ENCODE data around the gene LBP.
"Not testable (repeated sequence)": the region's sequence is repeated elsewhere in the genome, so short reads cannot be mapped to it uniquely, and the experiment has no call there.

Gene LBP, protein sequence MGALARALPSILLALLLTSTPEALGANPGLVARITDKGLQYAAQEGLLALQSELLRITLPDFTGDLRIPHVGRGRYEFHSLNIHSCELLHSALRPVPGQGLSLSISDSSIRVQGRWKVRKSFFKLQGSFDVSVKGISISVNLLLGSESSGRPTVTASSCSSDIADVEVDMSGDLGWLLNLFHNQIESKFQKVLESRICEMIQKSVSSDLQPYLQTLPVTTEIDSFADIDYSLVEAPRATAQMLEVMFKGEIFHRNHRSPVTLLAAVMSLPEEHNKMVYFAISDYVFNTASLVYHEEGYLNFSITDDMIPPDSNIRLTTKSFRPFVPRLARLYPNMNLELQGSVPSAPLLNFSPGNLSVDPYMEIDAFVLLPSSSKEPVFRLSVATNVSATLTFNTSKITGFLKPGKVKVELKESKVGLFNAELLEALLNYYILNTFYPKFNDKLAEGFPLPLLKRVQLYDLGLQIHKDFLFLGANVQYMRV

DNA sequence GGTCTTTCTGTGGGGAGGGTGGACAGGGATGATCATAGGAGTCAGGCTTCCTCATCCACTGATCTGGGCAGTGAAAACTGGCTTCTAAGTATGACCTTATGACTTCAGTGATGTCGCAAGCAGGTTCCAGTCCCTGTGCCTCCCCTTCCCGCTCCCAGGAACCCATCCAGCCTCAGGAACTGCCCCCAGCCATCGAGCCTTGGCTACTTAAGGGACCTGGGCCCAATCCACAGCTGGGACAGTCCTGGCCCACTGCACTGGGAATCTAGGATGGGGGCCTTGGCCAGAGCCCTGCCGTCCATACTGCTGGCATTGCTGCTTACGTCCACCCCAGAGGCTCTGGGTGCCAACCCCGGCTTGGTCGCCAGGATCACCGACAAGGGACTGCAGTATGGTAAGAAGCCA, at the start of gene LBP:
Gene LBP, plus strand, starts transcription at position 236 of the 405 bp plus-strand sequence. Its CDS starts 35 bp downstream, at position 271.
- DNase-seq (ENCODE audit: low read depth in 2 of 3, low spot score in 1 of 3) = no peak

DNA sequence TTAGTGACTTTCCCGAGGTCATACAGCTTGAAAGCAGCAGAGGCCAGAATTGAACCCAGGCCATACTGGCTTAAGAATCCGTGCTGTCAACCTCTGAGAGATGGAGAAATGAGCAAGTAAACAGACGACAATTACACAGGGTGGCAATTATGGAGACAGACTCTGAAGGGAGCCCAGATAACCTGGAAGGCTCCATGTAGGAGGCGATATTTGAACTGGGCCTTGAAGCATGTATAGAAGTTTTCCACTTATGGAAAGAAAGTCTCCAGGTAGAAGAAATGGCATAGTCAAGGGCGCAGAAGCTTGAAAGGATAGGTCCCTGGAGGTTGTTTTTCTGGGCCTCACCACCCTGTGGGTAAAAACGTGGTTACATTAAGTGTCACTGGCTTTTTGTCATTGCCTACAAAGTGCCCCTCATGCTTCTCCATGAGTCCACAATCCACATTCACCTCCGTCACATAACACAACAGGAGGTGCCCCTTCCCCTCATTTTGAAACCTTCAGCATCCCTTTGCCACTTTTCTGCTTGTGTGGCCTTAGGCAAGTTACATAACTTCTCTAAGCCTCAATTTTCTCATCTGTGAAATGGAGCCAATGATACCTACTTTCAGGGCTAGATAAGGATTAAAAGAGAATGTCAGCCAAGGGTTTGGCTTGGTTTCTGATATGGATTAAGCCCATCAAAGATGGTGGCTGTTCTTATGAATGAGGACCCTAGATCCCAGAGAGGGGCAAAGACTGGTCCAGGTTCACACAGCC, 48.2 kb upstream of the LBP start:
- DNase-seq (ENCODE audit: low read depth in 2 of 3, low spot score in 1 of 3) = no peak

DNA sequence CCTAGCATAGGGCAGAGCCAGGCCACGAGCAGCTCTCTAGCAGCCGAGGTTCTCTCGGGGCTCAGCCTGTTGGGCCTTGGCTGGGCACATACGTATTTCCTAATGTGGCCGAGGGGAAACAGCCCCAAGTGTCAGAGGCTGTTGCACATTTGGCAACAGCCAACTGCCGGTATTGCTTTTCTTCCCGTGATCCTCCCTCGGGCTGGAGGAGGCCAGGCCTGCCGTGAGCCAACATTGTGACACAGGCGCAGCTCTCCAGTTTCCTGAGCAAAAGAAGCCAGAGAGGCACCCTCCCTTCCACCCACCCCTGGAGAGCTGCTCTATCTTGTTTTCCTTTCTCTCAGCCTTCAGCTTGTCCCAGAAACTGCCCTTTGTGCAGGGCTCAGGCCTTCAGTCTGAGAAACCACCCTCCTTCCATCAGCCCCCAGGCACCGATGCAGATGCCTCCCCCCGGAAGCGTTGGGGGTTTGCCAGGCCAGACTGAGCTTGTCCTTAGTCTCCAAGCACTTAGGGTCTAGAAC, 47.5 kb upstream of the LBP start:
- no peak for DNase-seq (ENCODE audit: low read depth in 2 of 3, low spot score in 1 of 3)

DNA sequence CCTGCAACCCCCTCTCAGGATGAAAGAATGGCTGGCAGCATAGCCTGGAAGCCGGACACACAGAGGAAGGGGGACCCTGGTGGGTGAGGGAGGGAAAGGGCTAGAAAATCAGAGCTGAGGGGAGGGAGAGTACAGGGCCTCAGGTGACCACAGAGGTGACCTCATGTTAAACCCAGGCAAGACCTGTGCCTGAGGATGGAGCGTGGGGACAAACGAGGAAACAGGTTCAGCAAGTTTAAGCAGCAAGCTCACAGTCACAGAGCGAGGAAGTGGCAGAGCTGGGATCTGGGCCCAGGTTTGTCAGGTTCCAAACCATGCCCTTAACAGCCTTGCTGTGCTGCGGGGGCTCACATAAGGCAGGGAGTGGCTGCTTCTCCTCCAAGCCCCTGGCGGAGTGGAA, 46.3 kb upstream of the LBP start:
- no peak for DNase-seq (ENCODE audit: low read depth in 2 of 3, low spot score in 1 of 3)

DNA sequence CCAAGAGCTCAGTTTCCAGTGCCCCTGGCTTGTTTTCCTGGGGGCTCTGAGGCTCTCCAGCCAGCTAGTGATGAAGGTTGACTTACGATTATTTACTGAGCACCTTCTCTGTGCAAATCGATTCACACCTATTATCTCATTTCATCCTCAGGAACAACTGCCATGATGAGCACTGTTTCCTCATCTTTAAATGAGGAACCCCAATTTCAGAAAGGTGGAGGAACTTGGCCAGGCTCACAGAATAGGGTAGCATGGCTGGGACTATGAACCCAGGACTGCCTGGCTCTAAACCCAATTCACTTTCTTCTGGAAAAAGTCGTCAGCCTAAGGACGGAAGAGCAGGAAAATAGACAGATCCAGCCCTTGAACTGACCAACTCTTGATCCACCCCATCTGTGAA, 45.8 kb upstream of the LBP start:
- no peak for DNase-seq (ENCODE audit: low read depth in 2 of 3, low spot score in 1 of 3)

DNA sequence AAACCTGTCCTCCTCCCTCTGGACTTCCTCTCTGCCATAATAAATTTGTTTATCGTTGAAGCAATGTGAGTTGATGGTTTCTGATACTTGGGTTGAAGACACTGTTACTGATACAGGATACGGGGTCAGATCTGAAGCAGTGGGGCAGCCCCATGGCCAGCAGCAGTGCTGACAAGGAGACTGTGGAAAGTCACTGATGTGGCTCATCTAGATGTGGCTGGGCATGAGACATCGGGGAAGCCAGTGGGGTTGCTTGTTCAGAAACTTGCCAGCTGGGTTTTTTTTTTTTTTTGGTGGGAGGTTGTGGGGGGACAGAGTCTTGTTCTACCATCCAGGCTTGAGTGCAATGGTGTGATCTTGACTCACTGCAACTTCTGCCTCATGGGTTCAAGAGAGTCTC, 45.0 kb upstream of the LBP start:
- DNase-seq (ENCODE audit: low read depth in 2 of 3, low spot score in 1 of 3) = no peak

DNA sequence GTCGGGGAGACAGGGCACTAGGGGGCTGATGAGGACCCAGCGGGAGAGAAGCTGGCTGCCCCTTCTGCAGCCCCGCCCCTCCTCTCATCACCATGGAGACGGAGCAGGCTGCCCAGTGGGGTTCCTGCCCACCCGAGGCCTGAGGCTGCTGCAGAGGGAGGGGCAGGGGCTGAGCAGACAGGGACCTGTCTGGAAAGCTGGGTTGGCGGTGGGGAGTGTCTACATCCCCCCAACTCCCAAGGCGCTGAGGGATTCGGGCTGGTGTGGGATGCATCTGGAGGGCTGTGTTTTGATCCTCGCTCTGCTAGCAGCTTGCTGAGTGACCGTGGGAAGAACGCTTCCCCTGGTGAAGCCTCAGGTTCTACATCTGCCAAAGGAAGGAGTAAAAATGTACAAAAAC, 43.5 kb upstream of the LBP start:
- DNase-seq (ENCODE audit: low read depth in 2 of 3, low spot score in 1 of 3) = no peak

DNA sequence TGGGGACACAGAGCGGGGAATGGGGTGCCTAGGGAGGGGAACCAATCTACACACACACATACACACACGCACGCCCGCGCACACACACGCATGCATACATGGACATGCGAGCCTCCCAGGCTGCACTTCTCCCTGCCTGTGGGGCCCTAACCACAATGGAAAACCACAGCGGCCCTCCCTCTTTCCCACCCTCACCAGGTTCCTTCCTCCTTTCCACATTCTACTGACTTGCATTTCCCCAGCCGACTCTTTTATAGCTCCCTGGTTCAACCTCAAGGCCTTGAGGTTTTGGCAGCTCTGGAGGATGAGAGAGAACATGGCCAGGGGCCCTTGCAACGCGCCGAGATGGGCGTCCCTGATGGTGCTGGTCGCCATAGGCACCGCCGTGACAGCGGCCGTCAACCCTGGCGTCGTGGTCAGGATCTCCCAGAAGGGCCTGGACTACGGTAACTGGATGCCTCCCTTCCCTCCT, 42.3 kb upstream of the LBP start, which contains the start of gene BPI:
Gene BPI, plus strand, starts transcription at position 249 of the 472 bp plus-strand sequence. Its CDS starts 68 bp downstream, at position 317.
- DNase-seq (ENCODE audit: low read depth in 2 of 3, low spot score in 1 of 3) = no peak

DNA sequence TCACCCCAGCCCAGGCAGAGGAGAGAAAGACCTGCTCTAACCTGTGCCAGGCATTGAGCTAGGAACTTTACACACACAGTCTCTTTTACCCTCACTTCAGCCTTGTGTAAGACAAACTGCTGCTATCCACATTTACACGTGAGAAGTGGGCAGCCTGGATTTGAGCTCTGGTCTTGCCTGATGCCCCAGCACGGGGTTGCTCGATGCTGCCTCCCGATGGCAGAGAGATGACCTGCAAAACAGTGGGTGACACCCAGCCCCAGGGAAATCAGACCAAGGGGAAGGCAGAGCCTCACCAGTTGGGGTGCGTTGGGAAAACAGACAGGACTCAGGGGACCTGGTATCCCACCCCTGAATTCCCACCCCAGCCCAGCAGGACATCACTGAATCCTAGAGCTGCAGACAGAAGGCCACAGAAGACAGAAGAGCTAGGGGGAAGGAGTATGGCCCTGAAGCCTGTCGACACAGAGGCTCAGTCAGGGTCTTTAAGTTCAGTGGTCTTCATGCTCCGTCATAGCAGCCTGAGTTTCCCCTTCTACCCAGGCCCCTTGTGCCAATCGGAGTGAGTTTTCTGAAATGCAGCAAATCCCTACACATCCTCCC, 41.3 kb upstream of the LBP start:
- DNase-seq (ENCODE audit: low read depth in 2 of 3, low spot score in 1 of 3) = peak in 1 of 3 donors; percentile 8

DNA sequence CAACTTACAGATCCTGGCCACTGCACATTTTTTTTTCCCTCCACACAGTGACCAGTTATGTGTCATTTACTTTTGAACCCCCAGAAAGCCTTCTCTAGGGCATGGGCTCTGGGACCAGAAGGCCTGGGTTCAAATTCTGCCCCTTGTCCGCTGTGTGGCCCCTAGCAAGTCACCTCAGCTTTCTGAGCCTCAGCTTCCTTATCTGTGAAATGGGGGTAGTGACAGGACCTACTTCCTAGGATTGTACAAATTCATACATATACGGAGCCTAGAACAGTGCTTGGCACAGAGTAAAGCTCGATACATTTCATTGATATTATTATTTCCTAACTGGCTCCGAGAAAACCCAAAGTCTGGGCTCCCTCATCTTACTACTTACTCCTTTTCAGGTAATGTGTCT, 40.7 kb upstream of the LBP start:
- DNase-seq (ENCODE audit: low read depth in 2 of 3, low spot score in 1 of 3) = no peak

DNA sequence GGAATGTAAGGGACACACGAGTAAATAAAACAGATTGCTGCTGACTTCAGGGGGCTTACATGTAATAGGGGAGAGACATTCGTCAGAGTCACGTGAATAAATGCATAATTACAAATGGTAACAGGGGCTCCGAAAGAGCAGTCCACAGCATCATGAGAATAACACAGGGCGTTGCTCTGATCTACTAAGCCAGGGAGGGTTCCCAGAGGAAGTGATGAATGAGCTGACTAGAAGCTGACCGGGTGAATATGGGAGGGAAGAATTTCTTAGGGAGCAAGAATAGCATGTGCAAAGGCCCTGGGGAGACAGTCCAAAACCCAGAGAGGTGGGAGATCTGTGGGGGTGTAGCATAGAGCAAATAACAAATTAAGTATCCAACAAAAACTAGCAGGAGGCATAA, 39.9 kb upstream of the LBP start:
- no peak for DNase-seq (ENCODE audit: low read depth in 2 of 3, low spot score in 1 of 3)

DNA sequence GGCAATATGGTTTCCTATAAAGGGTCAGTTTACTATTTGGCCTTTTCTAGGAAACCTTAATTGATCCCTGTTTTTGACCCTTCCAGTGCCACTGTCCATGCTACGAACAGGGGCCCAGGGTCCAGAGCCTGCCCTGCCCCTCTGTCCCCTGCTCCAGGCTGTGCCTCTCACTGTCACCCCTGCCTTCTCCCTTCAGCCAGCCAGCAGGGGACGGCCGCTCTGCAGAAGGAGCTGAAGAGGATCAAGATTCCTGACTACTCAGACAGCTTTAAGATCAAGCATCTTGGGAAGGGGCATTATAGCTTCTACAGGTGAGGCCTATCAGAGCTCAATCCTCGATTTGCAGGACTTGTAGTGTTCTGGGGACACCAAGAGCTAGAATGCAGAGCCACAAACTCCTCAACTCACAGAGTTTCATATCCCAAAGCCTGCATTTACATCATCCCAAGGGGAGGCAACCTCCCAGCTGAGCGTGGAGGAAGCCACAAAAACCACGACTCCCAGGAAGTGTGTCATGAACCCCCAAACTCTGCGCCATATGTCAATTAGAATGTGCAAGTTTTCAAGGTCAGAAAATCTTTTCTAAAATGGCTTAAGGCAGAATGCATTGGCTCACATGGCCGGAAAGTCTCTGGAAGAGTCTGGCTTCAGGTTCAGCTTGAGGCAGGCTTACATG, 38.8 kb upstream of the LBP start:
- DNase-seq (ENCODE audit: low read depth in 2 of 3, low spot score in 1 of 3) = no peak

DNA sequence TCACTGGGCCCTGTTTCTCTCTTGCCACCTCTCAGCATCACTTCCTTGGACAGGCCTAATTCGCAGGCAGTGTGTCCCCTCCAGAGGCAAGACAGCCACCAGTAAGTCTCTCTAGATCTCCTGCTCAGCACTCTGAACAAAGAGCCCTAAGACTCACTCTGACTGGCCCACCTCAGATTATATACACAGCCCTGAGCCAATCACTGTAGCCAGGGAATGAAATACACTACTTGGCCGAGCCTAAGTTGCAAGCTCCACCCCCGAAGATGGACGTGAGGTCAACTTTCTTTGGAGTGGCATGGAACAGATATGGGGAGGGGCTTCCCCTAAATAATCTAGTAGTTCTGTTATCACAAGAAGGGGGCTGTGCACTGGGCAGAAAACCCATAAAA, 38.2 kb upstream of the LBP start:
- DNase-seq (ENCODE audit: low read depth in 2 of 3, low spot score in 1 of 3) = no peak

DNA sequence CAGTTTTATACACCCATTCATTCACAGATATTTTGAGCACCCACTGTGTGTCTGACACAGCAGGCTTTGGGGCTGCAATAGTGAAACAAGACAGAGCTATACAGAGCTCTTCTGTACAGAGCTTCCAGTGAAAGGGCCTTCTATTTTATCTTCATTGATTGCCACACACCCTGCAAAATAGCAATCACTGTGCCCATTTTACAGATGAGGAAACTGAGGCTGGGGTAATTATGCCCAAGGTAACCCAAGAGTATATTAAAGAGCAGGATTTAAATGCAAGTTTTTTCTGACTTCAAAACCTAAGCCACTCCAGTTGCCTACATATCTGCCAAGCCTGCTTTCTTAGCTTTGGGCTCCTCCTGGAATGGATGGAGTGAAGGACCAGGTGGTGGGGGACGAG, 37.8 kb upstream of the LBP start:
- DNase-seq (ENCODE audit: low read depth in 2 of 3, low spot score in 1 of 3) = no peak

DNA sequence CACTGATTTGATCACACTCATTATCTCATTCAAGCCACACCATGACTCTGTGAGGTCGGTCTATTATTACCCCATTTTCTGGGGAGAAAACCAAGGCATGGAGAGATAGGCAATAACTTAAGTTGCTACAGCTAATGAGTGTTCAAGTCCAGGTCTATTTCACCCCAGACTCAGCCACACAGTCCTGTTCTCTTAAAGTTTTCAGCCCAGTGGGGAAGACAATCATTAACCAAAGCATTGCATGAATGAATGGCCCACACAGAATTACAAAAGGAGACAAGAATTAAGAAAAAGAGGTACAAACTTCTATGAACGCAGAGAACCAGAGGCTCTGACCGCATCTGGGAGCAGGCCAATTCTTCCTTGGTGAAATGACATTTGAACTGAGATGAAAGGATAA, 35.2 kb upstream of the LBP start:
- no peak for DNase-seq (ENCODE audit: low read depth in 2 of 3, low spot score in 1 of 3)

DNA sequence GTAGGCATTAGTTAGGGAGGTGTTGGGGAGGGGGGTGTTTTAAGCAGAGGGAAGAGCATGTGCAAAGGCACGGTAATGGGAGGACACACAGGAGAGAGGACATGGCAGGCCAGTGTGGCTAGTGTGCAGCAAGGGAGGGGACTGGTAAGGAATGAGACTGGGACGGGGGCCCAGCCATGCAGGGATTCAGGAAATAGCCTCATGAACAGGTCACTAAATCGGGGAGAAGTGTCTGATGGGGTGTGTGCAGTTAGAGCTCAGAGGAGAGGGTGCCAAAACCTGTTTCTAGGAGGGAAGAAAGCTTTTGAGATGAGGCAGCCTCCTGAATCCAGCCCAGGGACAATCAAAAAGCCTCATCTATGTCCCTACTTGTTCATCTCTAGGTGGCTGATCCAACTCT, 34.8 kb upstream of the LBP start:
- no peak for DNase-seq (ENCODE audit: low read depth in 2 of 3, low spot score in 1 of 3)

DNA sequence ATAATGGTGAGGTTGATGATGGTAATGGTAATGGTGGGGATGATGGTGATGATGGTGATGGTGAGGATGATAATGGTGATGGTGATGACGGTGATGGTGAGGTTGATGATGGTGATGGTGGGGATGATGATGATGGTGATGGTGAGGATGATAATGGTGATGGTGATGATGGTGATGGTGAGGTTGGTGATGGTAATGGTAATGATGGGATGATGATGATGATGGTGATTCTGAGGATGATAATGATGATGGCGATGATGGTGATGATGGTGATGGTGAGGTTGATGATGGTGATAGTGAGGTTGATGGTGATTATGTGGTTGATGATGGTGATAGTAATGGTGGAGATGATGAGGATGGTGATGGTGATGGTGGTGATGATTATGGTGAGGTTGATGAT, 32.6 kb upstream of the LBP start:
- DNase-seq (ENCODE audit: low read depth in 2 of 3, low spot score in 1 of 3) = no peak

DNA sequence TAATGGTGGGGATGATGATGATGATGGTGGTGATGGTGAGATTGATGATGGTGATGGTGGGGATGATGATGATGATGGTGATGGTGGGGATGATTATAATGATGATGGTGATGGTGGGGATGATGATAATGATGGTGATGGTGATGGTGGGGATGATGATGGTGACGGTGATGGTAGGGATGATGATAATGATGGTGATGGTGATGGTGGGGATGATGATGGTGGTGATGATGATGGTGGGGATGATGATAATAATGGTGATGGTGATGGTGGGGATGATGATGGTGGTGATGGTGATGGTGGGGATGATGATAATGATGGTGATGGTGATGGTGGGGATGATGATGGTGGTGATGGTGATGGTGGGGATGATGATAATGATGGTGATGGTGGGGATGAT, 31.9 kb upstream of the LBP start:
- DNase-seq (ENCODE audit: low read depth in 2 of 3, low spot score in 1 of 3) = not testable (repeated sequence)

DNA sequence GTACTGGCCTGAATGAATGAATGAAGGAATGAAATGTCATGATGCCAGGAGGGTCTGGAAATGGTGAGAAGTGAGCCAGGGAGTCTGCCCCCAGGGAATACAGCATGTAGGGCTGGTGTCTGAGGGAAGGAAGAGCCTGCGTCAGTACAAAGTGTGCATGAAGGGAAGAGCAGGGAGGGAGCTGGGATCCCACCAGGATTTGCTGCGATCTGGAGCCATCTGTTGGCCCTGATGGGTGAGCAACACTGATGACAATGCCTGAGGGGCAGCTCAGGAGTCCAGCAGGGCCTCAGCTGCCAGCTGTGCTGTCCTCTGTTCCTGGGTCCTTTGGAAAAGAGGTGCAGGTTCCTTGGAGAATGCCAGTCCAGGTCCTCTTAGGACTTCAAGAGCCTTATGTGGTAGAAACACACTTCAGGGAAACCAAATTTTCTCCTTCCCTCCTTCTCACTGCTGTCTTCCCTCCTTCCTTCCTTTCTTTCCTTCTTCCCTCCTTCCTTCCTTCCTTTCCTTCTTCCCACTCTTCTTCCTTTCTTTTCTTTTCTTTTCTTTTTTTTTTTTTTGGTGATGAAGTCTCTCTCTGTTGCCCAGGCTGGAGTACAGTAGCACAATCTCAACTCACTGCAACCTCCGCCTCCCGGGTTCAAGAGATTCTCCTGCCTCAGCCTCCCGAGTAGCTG, 30.9 kb upstream of the LBP start:
- no peak for DNase-seq (ENCODE audit: low read depth in 2 of 3, low spot score in 1 of 3)

DNA sequence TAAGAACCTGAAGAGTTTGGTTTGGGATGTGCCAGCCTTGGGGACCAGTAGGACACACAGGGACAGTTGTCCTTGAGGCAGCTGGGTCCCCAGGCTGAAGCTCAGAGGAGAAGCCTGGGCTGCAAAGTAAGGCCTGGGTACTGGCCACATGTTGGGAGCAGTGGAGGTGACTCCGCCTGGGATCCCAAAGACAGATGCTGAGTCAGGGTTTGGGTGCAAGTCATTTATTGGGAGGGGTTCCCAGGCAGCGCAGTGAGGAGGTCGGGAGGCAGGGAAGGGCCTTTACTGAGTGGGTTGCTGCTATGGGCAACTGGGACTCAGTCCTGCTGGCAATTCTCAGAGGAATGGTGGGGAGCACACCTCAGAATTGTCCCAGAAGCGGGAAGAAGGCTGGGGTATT, 29.9 kb upstream of the LBP start:
- DNase-seq (ENCODE audit: low read depth in 2 of 3, low spot score in 1 of 3) = no peak
